ENCODE results near the gene ORAI3.

Gene ORAI3

GRCh38 chr16:30918614-30919013, 30.3 kb upstream of the ORAI3 start:
- no peak overlapping the region for H3K14ac ChIP-seq (ENCODE audit: low read length)
- DNase-seq, result no peak
- H4K8ac ChIP-seq (ENCODE audit: low read depth, low read length), result no peak overlapping the region
- H3K27ac ChIP-seq (ENCODE audit: low read depth, low read length), result no peak overlapping the region
- no peak overlapping the region for H2BK5ac ChIP-seq (ENCODE audit: low read depth, low read length, poor library complexity)
- no peaks in the 10 kb centered on the region for H3K27me3 ChIP-seq (ENCODE audit: insufficient read depth, low read length)
- H2BK12ac ChIP-seq (ENCODE audit: low read length), result no peak overlapping the region
- no peak overlapping the region for H3K23ac ChIP-seq (ENCODE audit: low read length)
- no peak overlapping the region for H3K4ac ChIP-seq (ENCODE audit: low read depth, low read length)
- H3K79me1 ChIP-seq (ENCODE audit: low read length), result peaks cover 12% of the 10 kb centered on the region
- peaks cover 2% of the 10 kb centered on the region for H3K9me3 ChIP-seq (ENCODE audit: insufficient read depth, low read depth, low read length)
- H3K79me2 ChIP-seq (ENCODE audit: control insufficient read depth, insufficient read depth, low read length, poor library complexity), result peaks cover 5% of the 10 kb centered on the region
- H2AK5ac ChIP-seq (ENCODE audit: low read length), result no peak overlapping the region
- H4K91ac ChIP-seq (ENCODE audit: low read depth, low read length), result no peak overlapping the region
- H2AFZ ChIP-seq (ENCODE audit: insufficient read depth, low read length, poor library complexity), result no peak overlapping the region
- H3K18ac ChIP-seq (ENCODE audit: low read length), result no peak overlapping the region
- no peak overlapping the region for H3K9ac ChIP-seq (ENCODE audit: low read length)
- no CpG with 5 or more reads among the region's 1 CpG for WGBS (ENCODE audit: extremely low coverage, insufficient coverage, insufficient read length)
- H3K4me2 ChIP-seq (ENCODE audit: low read length), result no peak overlapping the region
- H2BK120ac ChIP-seq (ENCODE audit: insufficient read depth, low read length, poor library complexity), result no peak overlapping the region
- H4K12ac ChIP-seq (ENCODE audit: low read depth, low read length), result no peak overlapping the region
- peaks cover 0 to 1% of the 10 kb centered on the region in 2 experiments for H3K4me1 ChIP-seq (ENCODE audit: control insufficient read depth in 1 of 2, insufficient read depth in 2 of 2, low read length in 2 of 2)
- H3K4me3 ChIP-seq (ENCODE audit: low read depth, low read length), result no peak overlapping the region
- no peaks in the 10 kb centered on the region for H3K36me3 ChIP-seq (ENCODE audit: control insufficient read depth in 1 of 2, insufficient read depth in 2 of 2, low read length in 2 of 2)

- DNase-seq, result no peak
- H3K4me2 ChIP-seq (ENCODE audit: low read length), result no peak overlapping the region
- no peak overlapping the region for H3K27ac ChIP-seq (ENCODE audit: low read depth, low read length)
- peaks cover 17% of the 10 kb centered on the region for H3K79me1 ChIP-seq (ENCODE audit: low read length)
- H2AFZ ChIP-seq (ENCODE audit: insufficient read depth, low read length, poor library complexity), result no peak overlapping the region
- H4K8ac ChIP-seq (ENCODE audit: low read depth, low read length), result no peak overlapping the region
- H2BK5ac ChIP-seq (ENCODE audit: low read depth, low read length, poor library complexity), result no peak overlapping the region
- H3K9ac ChIP-seq (ENCODE audit: low read length), result no peak overlapping the region
- H3K14ac ChIP-seq (ENCODE audit: low read length), result no peak overlapping the region
- no peak overlapping the region for H4K12ac ChIP-seq (ENCODE audit: low read depth, low read length)
- no peak overlapping the region for H4K91ac ChIP-seq (ENCODE audit: low read depth, low read length)
- H3K9me3 ChIP-seq (ENCODE audit: insufficient read depth, low read depth, low read length), result no peaks in the 10 kb centered on the region
- no peak overlapping the region for H3K4ac ChIP-seq (ENCODE audit: low read depth, low read length)
- H2BK120ac ChIP-seq (ENCODE audit: insufficient read depth, low read length, poor library complexity), result no peak overlapping the region
- no CpG with 5 or more reads among the region's 2 CpGs for WGBS (ENCODE audit: extremely low coverage, insufficient coverage, insufficient read length)
- H3K79me2 ChIP-seq (ENCODE audit: control insufficient read depth, insufficient read depth, low read length, poor library complexity), result peaks cover 9% of the 10 kb centered on the region
- H3K36me3 ChIP-seq (ENCODE audit: control insufficient read depth in 1 of 2, insufficient read depth in 2 of 2, low read length in 2 of 2), result peaks cover 5 to 6% of the 10 kb centered on the region in 2 experiments
- no peak overlapping the region for H2BK12ac ChIP-seq (ENCODE audit: low read length)
- no peak overlapping the region for H3K4me3 ChIP-seq (ENCODE audit: low read depth, low read length)
- H3K23ac ChIP-seq (ENCODE audit: low read length), result no peak overlapping the region
- H2AK5ac ChIP-seq (ENCODE audit: low read length), result no peak overlapping the region
- H3K27me3 ChIP-seq (ENCODE audit: insufficient read depth, low read length), result no peaks in the 10 kb centered on the region
- H3K18ac ChIP-seq (ENCODE audit: low read length), result no peak overlapping the region
- peaks cover 4 to 6% of the 10 kb centered on the region in 2 experiments for H3K4me1 ChIP-seq (ENCODE audit: control insufficient read depth in 1 of 2, insufficient read depth in 2 of 2, low read length in 2 of 2)
Observed at GRCh38 chr16:30920891-30921290, 28.0 kb upstream of the ORAI3 start.

- no peak overlapping the region for H3K4me3 ChIP-seq (ENCODE audit: low read depth, low read length)
- no peak overlapping the region for H2AFZ ChIP-seq (ENCODE audit: insufficient read depth, low read length, poor library complexity)
- DNase-seq, result no peak
- H2BK5ac ChIP-seq (ENCODE audit: low read depth, low read length, poor library complexity), result no peak overlapping the region
- H3K4me2 ChIP-seq (ENCODE audit: low read length), result peak overlapping the region; percentile 83
- H3K36me3 ChIP-seq (ENCODE audit: control insufficient read depth in 1 of 2, insufficient read depth in 2 of 2, low read length in 2 of 2), result peaks cover 8 to 10% of the 10 kb centered on the region in 2 experiments
- WGBS (ENCODE audit: extremely low coverage, insufficient coverage, insufficient read length), result no CpG with 5 or more reads among the region's 6 CpGs
- H3K79me1 ChIP-seq (ENCODE audit: low read length), result peaks cover 17% of the 10 kb centered on the region
- peaks cover 4 to 5% of the 10 kb centered on the region in 2 experiments for H3K4me1 ChIP-seq (ENCODE audit: control insufficient read depth in 1 of 2, insufficient read depth in 2 of 2, low read length in 2 of 2)
- H3K27me3 ChIP-seq (ENCODE audit: insufficient read depth, low read length), result no peaks in the 10 kb centered on the region
- no peak overlapping the region for H3K4ac ChIP-seq (ENCODE audit: low read depth, low read length)
- H3K27ac ChIP-seq (ENCODE audit: low read depth, low read length), result no peak overlapping the region
- H2AK5ac ChIP-seq (ENCODE audit: low read length), result no peak overlapping the region
- H3K18ac ChIP-seq (ENCODE audit: low read length), result no peak overlapping the region
- H2BK120ac ChIP-seq (ENCODE audit: insufficient read depth, low read length, poor library complexity), result no peak overlapping the region
- no peak overlapping the region for H3K14ac ChIP-seq (ENCODE audit: low read length)
- H3K23ac ChIP-seq (ENCODE audit: low read length), result no peak overlapping the region
- H4K91ac ChIP-seq (ENCODE audit: low read depth, low read length), result no peak overlapping the region
- no peak overlapping the region for H4K8ac ChIP-seq (ENCODE audit: low read depth, low read length)
- H3K9ac ChIP-seq (ENCODE audit: low read length), result no peak overlapping the region
- no peak overlapping the region for H4K12ac ChIP-seq (ENCODE audit: low read depth, low read length)
- H2BK12ac ChIP-seq (ENCODE audit: low read length), result no peak overlapping the region
- peaks cover 9% of the 10 kb centered on the region for H3K79me2 ChIP-seq (ENCODE audit: control insufficient read depth, insufficient read depth, low read length, poor library complexity)
- H3K9me3 ChIP-seq (ENCODE audit: insufficient read depth, low read depth, low read length), result no peaks in the 10 kb centered on the region
Observed at GRCh38 chr16:30921459-30921747, 27.5 kb upstream of the ORAI3 start.

- Histone ChIP-seq H3K23ac (ENCODE audit: low read length) (no peak overlapping the region), H3K14ac (ENCODE audit: low read length) (peak overlapping the region; percentile 87), H3K79me1 (ENCODE audit: low read length) (peaks cover 17% of the 10 kb centered on the region), H4K12ac (ENCODE audit: low read depth, low read length) (peak overlapping the region; percentile 94), H3K27ac (ENCODE audit: low read depth, low read length) (peak overlapping the region; percentile 75), H4K91ac (ENCODE audit: low read depth, low read length) (peak overlapping the region; percentile 88), H3K4me1 (ENCODE audit: control insufficient read depth in 1 of 2, insufficient read depth in 2 of 2, low read length in 2 of 2) (peaks cover 4 to 5% of the 10 kb centered on the region in 2 experiments), H3K9ac (ENCODE audit: low read length) (peak overlapping the region; percentile 69), H3K36me3 (ENCODE audit: control insufficient read depth in 1 of 2, insufficient read depth in 2 of 2, low read length in 2 of 2) (peaks cover 12 to 15% of the 10 kb centered on the region in 2 experiments), H2AK5ac (ENCODE audit: low read length) (peak overlapping the region; percentile 52), H4K8ac (ENCODE audit: low read depth, low read length) (peak overlapping the region; percentile 87), H3K9me3 (ENCODE audit: insufficient read depth, low read depth, low read length) (no peaks in the 10 kb centered on the region), H3K27me3 (ENCODE audit: insufficient read depth, low read length) (no peaks in the 10 kb centered on the region), H2BK5ac (ENCODE audit: low read depth, low read length, poor library complexity) (peak overlapping the region; percentile 65), H3K4me2 (ENCODE audit: low read length) (peak overlapping the region; percentile 83), H3K4ac (ENCODE audit: low read depth, low read length) (peak overlapping the region; percentile 77), H3K18ac (ENCODE audit: low read length) (peak overlapping the region; percentile 92), H2BK12ac (ENCODE audit: low read length) (no peak overlapping the region), H3K79me2 (ENCODE audit: control insufficient read depth, insufficient read depth, low read length, poor library complexity) (peaks cover 9% of the 10 kb centered on the region), H2AFZ (ENCODE audit: insufficient read depth, low read length, poor library complexity) (peak overlapping the region; percentile 67), H3K4me3 (ENCODE audit: low read depth, low read length) (peak overlapping the region; percentile 75), H2BK120ac (ENCODE audit: insufficient read depth, low read length, poor library complexity) (peak overlapping the region; percentile 64)
- DNase-seq, result peak; percentile 95 to 97
- WGBS (ENCODE audit: extremely low coverage, insufficient coverage, insufficient read length), result no CpG with 5 or more reads among the region's 37 CpGs
Observed at GRCh38 chr16:30921748-30922419, 27.0 kb upstream of the ORAI3 start.

All from trophoblast cell (in vitro differentiated cells and primary cell).